Choroid plexus epithelial cell (primary cell): ENCODE data around the gene STYXL2.
A peak's percentile ranks its signal among the peaks of the same experiment; 100 is the strongest.

Source experiments
- DNase-seq: peaks from one replicate; pipeline ENCODE4 v3.0.0-alpha.2; 2010; ENCODE audit warnings: low read depth
- H3K4me3 ChIP-seq: 2 replicates; pipeline ENCODE4 v1.5.1; 2011; ENCODE audit warnings: low read depth, mild to moderate bottlenecking, control low read depth, low read length, moderate library complexity
- TF ChIP-seq, protein P1 (sequence below): conservative IDR thresholded peaks from 2 replicates; pipeline ENCODE4 v1.5.1; 2011; ENCODE audit warnings: low read depth, mild to moderate bottlenecking, control low read depth, inconsistent platforms, low read length, moderate library complexity

The STYXL2 gene

GRCh38 chr1:167057241-167057688, 36.6 kb upstream of the STYXL2 start:
- no peak overlapping the region for H3K4me3 ChIP-seq
- TF ChIP-seq, protein P1, sequence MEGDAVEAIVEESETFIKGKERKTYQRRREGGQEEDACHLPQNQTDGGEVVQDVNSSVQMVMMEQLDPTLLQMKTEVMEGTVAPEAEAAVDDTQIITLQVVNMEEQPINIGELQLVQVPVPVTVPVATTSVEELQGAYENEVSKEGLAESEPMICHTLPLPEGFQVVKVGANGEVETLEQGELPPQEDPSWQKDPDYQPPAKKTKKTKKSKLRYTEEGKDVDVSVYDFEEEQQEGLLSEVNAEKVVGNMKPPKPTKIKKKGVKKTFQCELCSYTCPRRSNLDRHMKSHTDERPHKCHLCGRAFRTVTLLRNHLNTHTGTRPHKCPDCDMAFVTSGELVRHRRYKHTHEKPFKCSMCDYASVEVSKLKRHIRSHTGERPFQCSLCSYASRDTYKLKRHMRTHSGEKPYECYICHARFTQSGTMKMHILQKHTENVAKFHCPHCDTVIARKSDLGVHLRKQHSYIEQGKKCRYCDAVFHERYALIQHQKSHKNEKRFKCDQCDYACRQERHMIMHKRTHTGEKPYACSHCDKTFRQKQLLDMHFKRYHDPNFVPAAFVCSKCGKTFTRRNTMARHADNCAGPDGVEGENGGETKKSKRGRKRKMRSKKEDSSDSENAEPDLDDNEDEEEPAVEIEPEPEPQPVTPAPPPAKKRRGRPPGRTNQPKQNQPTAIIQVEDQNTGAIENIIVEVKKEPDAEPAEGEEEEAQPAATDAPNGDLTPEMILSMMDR = peak; percentile 74
- DNase-seq = peak; percentile 62

DNA sequence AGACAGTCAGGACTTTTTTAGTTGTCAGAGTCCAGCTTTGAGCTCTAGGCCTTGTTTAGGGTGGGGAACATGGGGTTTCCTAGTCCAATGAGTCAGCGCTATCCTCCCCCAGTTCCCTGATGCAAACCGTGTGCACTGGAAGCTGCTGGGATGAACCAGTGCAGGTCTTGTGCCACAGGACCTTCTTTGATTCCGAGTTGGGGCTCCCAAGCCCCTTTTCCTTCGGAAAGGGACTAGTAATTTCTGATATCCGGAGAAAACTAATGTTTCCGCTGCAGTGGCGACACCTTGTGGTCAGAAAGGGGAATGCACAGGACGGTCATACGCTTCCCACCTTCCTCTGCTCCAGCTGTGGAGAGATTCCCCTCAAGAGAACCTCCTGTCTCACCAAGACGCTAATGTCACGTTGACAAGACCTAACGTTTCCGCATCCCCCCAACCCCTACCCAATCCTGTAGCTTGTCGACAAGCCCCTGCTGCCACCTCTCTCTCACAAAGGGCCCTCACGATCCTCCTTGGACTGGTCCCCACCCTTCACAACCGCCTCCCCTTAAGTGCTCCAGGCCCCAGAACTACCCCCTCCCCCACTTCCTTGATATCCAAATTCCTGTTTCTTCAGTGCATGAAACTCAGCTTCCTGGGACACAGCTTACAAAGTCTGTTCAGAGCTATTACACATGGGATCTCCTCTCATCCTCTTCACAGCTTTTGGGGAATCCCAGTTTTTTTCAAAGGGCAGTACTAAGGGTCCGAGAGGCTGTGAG, 34.6 kb upstream of the STYXL2 start:
- DNase-seq = peak; percentile 72
- H3K4me3 ChIP-seq = no peak overlapping the region
- TF ChIP-seq, protein P1 = peak; percentile 99

- H3K4me3 ChIP-seq = no peak overlapping the region
- no peak for DNase-seq
- TF ChIP-seq, protein P1 = no peak
Observed at GRCh38 chr1:167059809-167060107, 34.1 kb upstream of the STYXL2 start.

DNA sequence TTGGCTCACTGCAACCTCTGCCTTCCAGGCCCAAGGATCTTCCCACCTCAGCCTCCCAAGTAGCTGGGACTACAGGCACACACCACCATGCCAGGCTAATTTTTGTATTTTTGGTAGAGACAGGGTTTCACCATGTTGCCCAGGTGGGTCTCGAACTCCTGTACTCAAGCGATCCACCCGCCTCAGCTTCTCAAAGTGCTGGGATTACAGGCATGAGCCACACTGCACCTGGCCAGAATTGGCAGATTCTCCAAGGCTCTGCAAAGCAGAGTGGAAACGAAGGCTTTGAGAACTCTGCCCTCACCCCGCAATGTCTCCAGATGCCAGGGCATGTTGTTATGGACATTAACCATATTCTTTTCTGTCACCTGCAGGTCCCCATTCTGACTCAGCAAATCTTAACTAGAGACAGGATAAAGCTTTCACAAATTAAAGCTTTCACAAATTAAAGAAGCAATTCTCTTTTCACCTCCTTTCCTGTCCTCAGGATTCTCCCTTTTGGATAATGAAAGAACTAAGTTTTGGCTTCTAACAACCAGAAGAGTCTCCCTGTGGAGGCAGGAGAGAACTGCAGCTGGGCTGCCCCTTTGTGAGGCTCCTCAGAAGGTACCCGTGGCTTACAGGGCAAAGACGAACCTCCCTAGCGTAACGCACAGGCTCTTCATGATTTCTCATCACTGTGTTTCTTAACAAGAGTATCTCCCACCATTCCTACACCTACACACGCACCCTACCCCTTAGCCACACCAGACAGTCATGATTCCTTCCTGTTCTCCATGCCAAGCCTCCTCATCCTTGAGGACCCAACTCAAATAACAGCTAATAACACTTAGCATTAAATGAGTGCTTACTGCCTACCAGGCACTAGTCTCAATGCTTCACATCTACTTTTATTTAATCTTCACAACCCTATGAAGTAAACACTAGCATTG, 33.5 kb upstream of the STYXL2 start:
- DNase-seq = peak; percentile 30
- H3K4me3 ChIP-seq = no peak overlapping the region
- TF ChIP-seq, protein P1 = peak; percentile 62

DNA sequence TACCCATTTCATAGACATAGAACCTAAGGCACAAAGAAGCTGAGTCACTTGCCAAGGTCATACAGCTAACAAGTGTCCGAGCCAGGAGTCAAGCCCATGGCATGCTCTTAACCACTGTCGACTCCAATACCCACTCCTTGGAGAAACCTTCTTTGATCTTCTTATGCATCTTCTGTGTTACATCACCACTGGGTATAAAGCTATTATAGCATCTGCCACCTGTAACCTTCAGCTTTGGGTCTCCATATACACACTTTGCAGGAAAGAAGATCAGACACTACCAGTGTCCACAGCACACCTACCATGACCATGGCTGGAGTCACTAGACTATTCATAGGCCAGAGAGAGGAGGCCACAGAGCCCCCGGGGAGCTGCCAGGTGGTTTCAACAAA, 32.8 kb upstream of the STYXL2 start:
- no peak for DNase-seq
- no peak overlapping the region for H3K4me3 ChIP-seq
- TF ChIP-seq, protein P1 = no peak

DNA sequence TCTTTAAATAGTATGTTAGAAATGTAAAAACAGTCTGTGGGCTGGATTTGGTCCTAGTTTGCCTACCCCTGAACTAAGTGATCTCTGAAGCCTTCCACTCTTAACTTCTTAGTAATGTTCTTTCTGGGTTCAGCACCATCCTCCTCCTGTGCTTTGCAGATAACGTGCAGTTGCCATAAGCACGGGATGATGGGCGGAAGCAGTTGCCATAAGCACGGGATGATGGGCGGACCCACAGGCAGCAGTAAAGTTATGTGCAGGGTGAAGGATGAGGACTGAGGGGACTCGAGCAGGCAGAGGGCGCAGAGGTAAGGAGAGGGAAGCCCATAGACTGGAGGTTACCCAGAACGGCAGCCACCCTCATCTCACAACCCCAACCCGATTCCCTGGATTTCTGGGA, 29.3 kb upstream of the STYXL2 start:
- TF ChIP-seq, protein P1 = no peak
- no peak for DNase-seq
- no peak overlapping the region for H3K4me3 ChIP-seq
